Erythroblast (primary cell): Measurements from ENCODE around the gene SPATS2.

Source experiments
- GATA1 ChIP-seq: IDR thresholded peaks from 2 replicates; pipeline ENCODE4 v1.6.1; 2011; ENCODE audit warnings: low read depth, mild to moderate bottlenecking, control low read depth, low read length, moderate library complexity
- POLR2A ChIP-seq: IDR thresholded peaks from 2 replicates; pipeline ENCODE4 v1.6.1; 2011; ENCODE audit warnings: mild to moderate bottlenecking, low read length

DNA sequence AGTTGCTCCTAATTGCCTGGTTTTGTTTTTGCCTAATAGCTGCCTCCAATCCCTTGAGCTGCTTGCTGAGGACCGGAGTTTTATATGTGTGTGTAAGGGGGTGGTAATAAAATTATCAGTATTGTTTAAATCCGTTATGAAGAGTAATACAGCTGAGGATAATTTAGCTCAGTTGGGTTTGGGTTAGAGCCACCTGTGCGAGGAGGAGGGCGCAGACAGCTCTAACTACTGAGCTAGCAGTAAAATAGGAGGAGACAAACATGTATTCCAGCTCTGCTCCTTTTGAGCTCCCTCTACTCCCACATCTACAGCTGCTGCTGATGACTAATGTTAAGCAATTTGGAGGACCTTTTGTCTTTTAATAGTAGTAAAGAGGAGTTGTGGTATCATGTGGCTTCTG, 61.5 kb downstream of the SPATS2 start:
- no peak for TF ChIP-seq POLR2A
- TF ChIP-seq GATA1: no peak
